ENCODE measurements around the gene AGBL4. TPM values are rescaled to one million over a fixed set of nuclear protein-coding genes. Genes with fewer than 3 reads are reported as not detected.

The AGBL4 gene
- total and polyA plus RNA-seq, 2 of the 13 experiments (the other 11 are each of a cell fraction or from before 2014, with no cell fraction given): not detected

DNA sequence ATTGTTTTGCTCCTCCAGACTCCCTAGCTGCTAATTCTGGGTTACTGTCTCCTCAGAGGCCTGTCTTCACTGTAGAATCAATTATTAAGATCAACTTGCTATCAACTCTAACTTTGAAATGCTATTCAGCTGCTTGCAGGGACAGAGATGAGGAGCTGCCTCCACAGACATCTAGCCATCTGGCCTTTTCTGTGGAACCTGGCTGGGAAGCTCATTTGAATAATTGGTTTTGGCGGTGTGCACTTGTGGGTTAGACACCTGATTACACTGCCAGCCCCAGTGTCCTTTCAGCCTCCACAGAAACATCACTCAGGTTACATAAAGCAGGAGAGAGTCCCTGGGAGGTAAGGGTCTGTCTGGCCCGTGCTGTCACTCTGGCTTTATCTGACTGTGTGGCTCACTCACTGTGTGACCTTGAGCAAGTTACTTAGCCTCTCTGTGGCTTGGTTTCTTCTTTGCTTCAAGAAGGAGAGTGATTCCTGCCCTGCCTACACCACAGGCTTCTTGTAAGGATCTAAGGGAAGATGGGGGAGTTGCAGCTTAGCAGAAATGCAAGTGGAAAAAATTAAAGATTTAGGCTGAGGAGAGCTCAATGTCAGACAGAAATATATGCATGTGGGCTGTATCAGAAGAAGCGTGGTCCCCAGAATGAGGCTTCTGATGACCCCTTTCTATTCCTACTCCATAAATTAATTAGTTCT, 1378.7 kb downstream of the AGBL4 start:
- ChIA-PET POLR2A (no interaction called here), CTCF (ENCODE audit: low intra/inter-chr PET ratio, low total read pairs) (no interaction called here)
- Histone ChIP-seq H3K4me3 (replicated peaks in 1 of 3; ENCODE audit: insufficient read depth in 1 of 3, low read depth in 2 of 3, low read length in 3 of 3) (no peak overlapping the region), H3K9me3 (ENCODE audit: low read length) (no peaks in the 10 kb centered on the region), H3K27ac (ENCODE audit: extremely low read length, insufficient read depth, low read length) (no peak overlapping the region), H3K79me2 (ENCODE audit: insufficient read depth, low read length) (no peaks in the 10 kb centered on the region), H4K20me1 (ENCODE audit: insufficient read depth, low read length) (no peaks in the 10 kb centered on the region), H3K27me3 (ENCODE audit: control insufficient read depth in 1 of 2, insufficient read depth in 2 of 2, low read length in 2 of 2) (no peaks in the 10 kb centered on the region), H3K36me3 (replicated peaks in 1 of 2; ENCODE audit: control insufficient read depth in 1 of 2, insufficient read depth in 2 of 2, low read length in 2 of 2) (no peaks in the 10 kb centered on the region), H3K9ac (ENCODE audit: insufficient read depth, low read depth, low read length) (no peak overlapping the region), H3K4me2 (ENCODE audit: low read depth, low read length) (no peak overlapping the region), H2AFZ (ENCODE audit: low read length) (no peak overlapping the region), H3K4me1 (ENCODE audit: insufficient read depth, low read length) (no peaks in the 10 kb centered on the region)
- FAIRE-seq: no peak
- in situ Hi-C loops (cut with HindIII; ENCODE audit: extremely low pct_ligation_motif_present, low pct_unique_long_range_greater_than_20kb): no loop called here
- DNase-seq (ENCODE audit: low spot score): no peak
- 6% methylated on average over 3 of the region's 3 CpGs for WGBS (ENCODE audit: low lambda C conversion rate)
- no TSS peak for BruUV-seq (replicated peaks)
- no peak for TF ChIP-seq ZBTB8A (CRISPR knock-in tag; IDR thresholded peaks at IDR 0.05; ENCODE audit: borderline replicate concordance, low read depth)
- no peak for TF ChIP-seq SATB2 (CRISPR knock-in tag; IDR thresholded peaks at IDR 0.05)
- no peak for TF ChIP-seq ETV6 (CRISPR knock-in tag; conservative IDR thresholded peaks at IDR 0.05)
- TF ChIP-seq NFE2 (CRISPR knock-in tag; IDR thresholded peaks at IDR 0.05): no peak
- no peak for TF ChIP-seq CEBPG (CRISPR knock-in tag; IDR thresholded peaks at IDR 0.05)
- TF ChIP-seq TEAD3 (CRISPR knock-in tag; optimal IDR thresholded peaks at IDR 0.05; ENCODE audit: borderline replicate concordance): no peak
- TF ChIP-seq ZSCAN22 (CRISPR knock-in tag; IDR thresholded peaks at IDR 0.05): no peak
- intact Hi-C loops (cut with micrococcal nuclease; ENCODE audit: unreplicated experiment): no loop called here
- no peak for ATAC-seq

DNA sequence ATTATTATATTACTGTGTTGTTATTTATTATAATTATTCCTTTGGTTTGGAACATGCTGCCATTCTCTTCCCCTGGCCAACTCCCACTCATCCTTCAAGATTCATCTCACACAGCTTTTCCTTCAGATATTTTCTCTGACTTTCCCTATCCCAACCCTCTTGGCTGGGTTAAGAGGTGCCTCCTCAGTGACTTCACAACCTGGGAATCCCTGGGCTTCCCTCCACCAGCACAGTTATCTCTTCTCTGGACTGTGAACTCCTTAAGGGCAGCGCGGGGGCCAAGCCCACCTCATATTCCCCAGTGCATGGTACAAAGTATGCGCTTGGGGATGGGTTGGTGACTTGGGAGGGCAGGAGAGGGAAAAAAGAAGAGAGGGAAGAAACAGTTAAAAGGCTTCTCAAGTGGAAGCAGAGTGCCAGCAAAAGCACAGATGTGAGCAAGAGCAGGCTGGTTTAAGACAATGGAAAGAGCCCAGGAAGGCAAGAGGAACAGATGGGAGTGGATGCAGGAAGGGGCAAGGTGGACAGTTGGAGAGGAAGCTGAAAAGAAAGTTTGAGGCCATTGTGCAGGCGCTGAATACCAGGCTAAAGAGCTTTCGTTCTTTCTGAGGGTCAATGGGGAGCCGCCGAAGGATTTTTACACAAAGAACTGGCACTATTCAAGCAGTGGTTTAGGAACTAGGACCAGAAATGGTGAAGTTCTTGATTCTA, 1379.4 kb downstream of the AGBL4 start:
- Histone ChIP-seq H3K9me3 (ENCODE audit: low read length) (no peaks in the 10 kb centered on the region), H3K9ac (ENCODE audit: insufficient read depth, low read depth, low read length) (no peak overlapping the region), H3K4me1 (ENCODE audit: insufficient read depth, low read length) (no peaks in the 10 kb centered on the region), H3K27ac (ENCODE audit: extremely low read length, insufficient read depth, low read length) (no peak overlapping the region), H3K27me3 (ENCODE audit: control insufficient read depth in 1 of 2, insufficient read depth in 2 of 2, low read length in 2 of 2) (no peaks in the 10 kb centered on the region), H3K79me2 (ENCODE audit: insufficient read depth, low read length) (no peaks in the 10 kb centered on the region), H3K36me3 (replicated peaks in 1 of 2; ENCODE audit: control insufficient read depth in 1 of 2, insufficient read depth in 2 of 2, low read length in 2 of 2) (no peaks in the 10 kb centered on the region), H2AFZ (ENCODE audit: low read length) (no peak overlapping the region), H3K4me2 (ENCODE audit: low read depth, low read length) (no peak overlapping the region), H3K4me3 (replicated peaks in 1 of 3; ENCODE audit: insufficient read depth in 1 of 3, low read depth in 2 of 3, low read length in 3 of 3) (no peak overlapping the region), H4K20me1 (ENCODE audit: insufficient read depth, low read length) (no peaks in the 10 kb centered on the region)
- 24% methylated on average over 7 of the region's 7 CpGs for WGBS (ENCODE audit: low lambda C conversion rate)
- ChIA-PET CTCF (ENCODE audit: low intra/inter-chr PET ratio, low total read pairs) (no interaction called here), POLR2A (no interaction called here)
- BruUV-seq (replicated peaks): no TSS peak
- in situ Hi-C loops (cut with HindIII; ENCODE audit: extremely low pct_ligation_motif_present, low pct_unique_long_range_greater_than_20kb) (no loop called here), intact Hi-C loops (cut with micrococcal nuclease; ENCODE audit: unreplicated experiment) (no loop called here)
- no peak for FAIRE-seq
- DNase-seq (ENCODE audit: low spot score): no peak
- TF ChIP-seq ESRRA (CRISPR knock-in tag; IDR thresholded peaks at IDR 0.05; ENCODE audit: low read depth) (no peak), JDP2 (CRISPR knock-in tag; IDR thresholded peaks at IDR 0.05; ENCODE audit: borderline replicate concordance) (no peak), ZBTB38 (CRISPR knock-in tag; IDR thresholded peaks at IDR 0.05) (no peak), SAFB2 (CRISPR knock-in tag; IDR thresholded peaks at IDR 0.05; ENCODE audit: borderline replicate concordance, low read depth) (no peak), BORCS8-MEF2B (CRISPR knock-in tag; IDR thresholded peaks at IDR 0.05) (no peak)
- TF ChIP-seq, protein P1, sequence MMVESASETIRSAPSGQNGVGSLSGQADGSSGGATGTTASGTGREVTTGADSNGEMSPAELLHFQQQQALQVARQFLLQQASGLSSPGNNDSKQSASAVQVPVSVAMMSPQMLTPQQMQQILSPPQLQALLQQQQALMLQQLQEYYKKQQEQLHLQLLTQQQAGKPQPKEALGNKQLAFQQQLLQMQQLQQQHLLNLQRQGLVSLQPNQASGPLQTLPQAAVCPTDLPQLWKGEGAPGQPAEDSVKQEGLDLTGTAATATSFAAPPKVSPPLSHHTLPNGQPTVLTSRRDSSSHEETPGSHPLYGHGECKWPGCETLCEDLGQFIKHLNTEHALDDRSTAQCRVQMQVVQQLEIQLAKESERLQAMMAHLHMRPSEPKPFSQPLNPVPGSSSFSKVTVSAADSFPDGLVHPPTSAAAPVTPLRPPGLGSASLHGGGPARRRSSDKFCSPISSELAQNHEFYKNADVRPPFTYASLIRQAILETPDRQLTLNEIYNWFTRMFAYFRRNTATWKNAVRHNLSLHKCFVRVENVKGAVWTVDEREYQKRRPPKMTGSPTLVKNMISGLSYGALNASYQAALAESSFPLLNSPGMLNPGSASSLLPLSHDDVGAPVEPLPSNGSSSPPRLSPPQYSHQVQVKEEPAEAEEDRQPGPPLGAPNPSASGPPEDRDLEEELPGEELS (CRISPR knock-in tag; IDR thresholded peaks at IDR 0.05): no peak
- TF ChIP-seq, protein P2, sequence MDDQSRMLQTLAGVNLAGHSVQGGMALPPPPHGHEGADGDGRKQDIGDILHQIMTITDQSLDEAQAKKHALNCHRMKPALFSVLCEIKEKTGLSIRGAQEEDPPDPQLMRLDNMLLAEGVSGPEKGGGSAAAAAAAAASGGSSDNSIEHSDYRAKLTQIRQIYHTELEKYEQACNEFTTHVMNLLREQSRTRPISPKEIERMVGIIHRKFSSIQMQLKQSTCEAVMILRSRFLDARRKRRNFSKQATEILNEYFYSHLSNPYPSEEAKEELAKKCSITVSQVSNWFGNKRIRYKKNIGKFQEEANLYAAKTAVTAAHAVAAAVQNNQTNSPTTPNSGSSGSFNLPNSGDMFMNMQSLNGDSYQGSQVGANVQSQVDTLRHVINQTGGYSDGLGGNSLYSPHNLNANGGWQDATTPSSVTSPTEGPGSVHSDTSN (CRISPR knock-in tag; IDR thresholded peaks at IDR 0.05; ENCODE audit: borderline replicate concordance): no peak
- ATAC-seq: no peak
